NCI-H1436 (cell line): ENCODE data around the gene ZCCHC24.

Experiments used
- DNase-seq: peaks from one replicate; lab custom pipeline; 2025; lab: John Stamatoyannopoulos, UW

The ZCCHC24 gene

GRCh38 chr10:79445977-79446757, 743 bp upstream of the ZCCHC24 start:
- DNase-seq = no peak

GRCh38 chr10:79444199-79445119, 965 bp downstream of the ZCCHC24 start:
- DNase-seq = no peak

- DNase-seq = no peak
Measured at GRCh38 chr10:79443338-79444198, 1.9 kb downstream of the ZCCHC24 start.

GRCh38 chr10:79442171-79443040, 3.0 kb downstream of the ZCCHC24 start:
- no peak for DNase-seq

- no peak for DNase-seq
Measured at GRCh38 chr10:79441433-79441832, 4.0 kb downstream of the ZCCHC24 start.

GRCh38 chr10:79440281-79440680, 5.1 kb downstream of the ZCCHC24 start:
- no peak for DNase-seq

- DNase-seq = no peak
Measured at GRCh38 chr10:79438699-79439085, 6.7 kb downstream of the ZCCHC24 start.

- DNase-seq = no peak
Measured at GRCh38 chr10:79438021-79438698, 7.3 kb downstream of the ZCCHC24 start.

GRCh38 chr10:79437111-79437814, 8.2 kb downstream of the ZCCHC24 start:
- DNase-seq = no peak

- no peak for DNase-seq
Measured at GRCh38 chr10:79436850-79437103, 8.6 kb downstream of the ZCCHC24 start.

- DNase-seq = no peak
Measured at GRCh38 chr10:79436066-79436849, 9.2 kb downstream of the ZCCHC24 start.

- no peak for DNase-seq
Measured at GRCh38 chr10:79435271-79436065, 10.0 kb downstream of the ZCCHC24 start.

GRCh38 chr10:79434821-79435251, 10.6 kb downstream of the ZCCHC24 start:
- DNase-seq = no peak

- DNase-seq = no peak
Measured at GRCh38 chr10:79434223-79434687, 11.2 kb downstream of the ZCCHC24 start.

- DNase-seq = no peak
Measured at GRCh38 chr10:79433324-79434222, 11.9 kb downstream of the ZCCHC24 start.

- no peak for DNase-seq
Measured at GRCh38 chr10:79431891-79432831, 13.3 kb downstream of the ZCCHC24 start.
